Right lobe of liver (tissue), 4 donors: ENCODE data around the gene PAK2.

Experiments used
- POLR2A ChIP-seq: fragments of 450-650 bp; IDR thresholded peaks from one replicate; pipeline ENCODE4 v1.6.1; 2017; ENCODE audit warnings: antibody characterized with exemption, mild to moderate bottlenecking
- TF ChIP-seq, protein P1 (sequence below), 4 donors: fragments of 200-600 bp in 3 of 4; fragments of 450-650 bp in 1 of 4; IDR thresholded peaks; one replicate each; pipeline versions ENCODE4 v1.5.1 to v1.8.0; 2016 to 2022; ENCODE audit warnings: antibody characterized with exemption in 4 of 4, mild to moderate bottlenecking in 2 of 4
- donor health status: DM: no; HTN: no; CAD: no.
- donor health status: DM: no; HTN: no; CAD: no.
- donor health status: DM: no; HTN: yes; CAD: no.

DNA sequence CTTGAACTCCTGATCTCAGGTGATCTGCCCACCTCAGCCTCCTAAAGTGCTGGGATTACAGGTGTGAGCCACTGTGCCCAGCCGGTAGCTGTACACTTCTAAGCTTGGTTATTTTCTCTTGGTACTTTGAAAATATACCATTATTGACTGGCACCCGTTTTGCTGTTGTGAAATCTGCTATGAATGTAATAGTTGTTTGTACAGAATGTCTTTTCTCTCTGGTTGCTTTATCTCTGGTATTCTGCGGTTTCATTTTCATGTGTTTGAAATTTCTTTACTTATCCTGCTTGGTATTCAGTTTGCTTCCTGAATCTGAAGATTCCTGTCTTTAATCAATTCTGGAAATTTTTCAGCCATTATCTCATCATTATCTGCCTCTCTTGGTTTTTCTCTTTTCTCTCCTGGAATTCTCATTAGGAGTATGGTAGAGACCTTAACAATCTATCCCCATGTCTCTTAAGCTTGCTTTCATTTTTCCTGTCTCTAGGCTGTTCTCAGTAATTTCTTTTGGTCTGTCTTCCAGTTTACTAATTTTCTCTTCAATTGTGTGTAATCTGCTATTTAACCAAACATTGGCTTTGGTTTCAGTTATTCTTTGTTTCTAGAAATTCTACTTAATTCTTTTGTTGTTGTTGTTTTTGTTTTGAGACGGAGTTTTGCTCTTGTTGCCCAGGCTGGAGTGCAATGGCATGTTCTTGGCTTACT, 2.8 kb upstream of the PAK2 start:
- TF ChIP-seq, protein P1, sequence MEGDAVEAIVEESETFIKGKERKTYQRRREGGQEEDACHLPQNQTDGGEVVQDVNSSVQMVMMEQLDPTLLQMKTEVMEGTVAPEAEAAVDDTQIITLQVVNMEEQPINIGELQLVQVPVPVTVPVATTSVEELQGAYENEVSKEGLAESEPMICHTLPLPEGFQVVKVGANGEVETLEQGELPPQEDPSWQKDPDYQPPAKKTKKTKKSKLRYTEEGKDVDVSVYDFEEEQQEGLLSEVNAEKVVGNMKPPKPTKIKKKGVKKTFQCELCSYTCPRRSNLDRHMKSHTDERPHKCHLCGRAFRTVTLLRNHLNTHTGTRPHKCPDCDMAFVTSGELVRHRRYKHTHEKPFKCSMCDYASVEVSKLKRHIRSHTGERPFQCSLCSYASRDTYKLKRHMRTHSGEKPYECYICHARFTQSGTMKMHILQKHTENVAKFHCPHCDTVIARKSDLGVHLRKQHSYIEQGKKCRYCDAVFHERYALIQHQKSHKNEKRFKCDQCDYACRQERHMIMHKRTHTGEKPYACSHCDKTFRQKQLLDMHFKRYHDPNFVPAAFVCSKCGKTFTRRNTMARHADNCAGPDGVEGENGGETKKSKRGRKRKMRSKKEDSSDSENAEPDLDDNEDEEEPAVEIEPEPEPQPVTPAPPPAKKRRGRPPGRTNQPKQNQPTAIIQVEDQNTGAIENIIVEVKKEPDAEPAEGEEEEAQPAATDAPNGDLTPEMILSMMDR (IDR thresholded peaks at IDR 0.05), result no peak
- no peak for TF ChIP-seq POLR2A
